Upper lobe of right lung (tissue), 1 donor: ENCODE measurements around the gene PDE6H. TPM values are rescaled to one million over a fixed set of nuclear protein-coding genes. Genes with fewer than 3 reads are reported as not detected.
A peak's percentile ranks its signal among the peaks of the same experiment; 100 is the strongest.

Source experiments
- ATAC-seq: fragments of 200-7000 bp; cut with Tn5 transposase; one replicate; pipeline ENCODE4 v1.9.1; 2020; ENCODE audit warnings: mild to moderate bottlenecking, moderate library complexity
- DNase-seq: peaks from one replicate; pipeline ENCODE4 v3.0.0-alpha.2; 2020
- H3K27ac ChIP-seq: fragments of 200-600 bp; one replicate; pipeline ENCODE4 v1.8.0; 2022
- H3K27me3 ChIP-seq: fragments of 200-600 bp; one replicate; pipeline ENCODE4 v1.8.0; 2022; ENCODE audit warnings: mild to moderate bottlenecking
- H3K36me3 ChIP-seq: fragments of 200-600 bp; one replicate; pipeline ENCODE4 v1.8.0; 2022
- H3K4me1 ChIP-seq: fragments of 200-600 bp; one replicate; pipeline ENCODE4 v1.8.0; 2022
- H3K4me3 ChIP-seq: fragments of 200-600 bp; one replicate; pipeline ENCODE4 v1.8.0; 2022; ENCODE audit warnings: mild to moderate bottlenecking
- H3K9me3 ChIP-seq: fragments of 200-600 bp; one replicate; pipeline ENCODE4 v1.8.0; 2022
- intact Hi-C: fragments of 100-400 bp; cut with DNase I; formaldehyde crosslinking; loops from one replicate; pipeline ENCODE4 v1.11.0; 2022
- total RNA-seq: library from RNA; stranded (reverse); fragmentation: NEBNext Ultra II Directional; extraction: Animal tissue kit (Norgen Biotek cat#: 25700); gene quantifications from one replicate; pipeline ENCODE4 v1.2.1, GENCODE V29; 2021
- TF ChIP-seq, protein P1 (sequence below): fragments of 200-600 bp; IDR thresholded peaks from one replicate; pipeline ENCODE4 v1.8.0; 2022; ENCODE audit warnings: antibody characterized with exemption
- donor health status: DM: no; HTN: yes; CAD: no; lungs with severe emphysema.

The PDE6H gene
- total RNA-seq, 1 donor from 2014 or later: not detected

- H3K27ac ChIP-seq: peak overlapping the region; percentile 2
- no peaks in the 10 kb centered on the region for H3K27me3 ChIP-seq
- DNase-seq (no peak), ATAC-seq (no peak)
- intact Hi-C loops: no loop called here
- TF ChIP-seq, protein P1, sequence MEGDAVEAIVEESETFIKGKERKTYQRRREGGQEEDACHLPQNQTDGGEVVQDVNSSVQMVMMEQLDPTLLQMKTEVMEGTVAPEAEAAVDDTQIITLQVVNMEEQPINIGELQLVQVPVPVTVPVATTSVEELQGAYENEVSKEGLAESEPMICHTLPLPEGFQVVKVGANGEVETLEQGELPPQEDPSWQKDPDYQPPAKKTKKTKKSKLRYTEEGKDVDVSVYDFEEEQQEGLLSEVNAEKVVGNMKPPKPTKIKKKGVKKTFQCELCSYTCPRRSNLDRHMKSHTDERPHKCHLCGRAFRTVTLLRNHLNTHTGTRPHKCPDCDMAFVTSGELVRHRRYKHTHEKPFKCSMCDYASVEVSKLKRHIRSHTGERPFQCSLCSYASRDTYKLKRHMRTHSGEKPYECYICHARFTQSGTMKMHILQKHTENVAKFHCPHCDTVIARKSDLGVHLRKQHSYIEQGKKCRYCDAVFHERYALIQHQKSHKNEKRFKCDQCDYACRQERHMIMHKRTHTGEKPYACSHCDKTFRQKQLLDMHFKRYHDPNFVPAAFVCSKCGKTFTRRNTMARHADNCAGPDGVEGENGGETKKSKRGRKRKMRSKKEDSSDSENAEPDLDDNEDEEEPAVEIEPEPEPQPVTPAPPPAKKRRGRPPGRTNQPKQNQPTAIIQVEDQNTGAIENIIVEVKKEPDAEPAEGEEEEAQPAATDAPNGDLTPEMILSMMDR: no peak
- peaks cover 52% of the 10 kb centered on the region for H3K4me1 ChIP-seq
- H3K36me3 ChIP-seq: peaks cover 79% of the 10 kb centered on the region
- no peak overlapping the region for H3K4me3 ChIP-seq
- no peaks in the 10 kb centered on the region for H3K9me3 ChIP-seq
These were observed 26.7 kb upstream of the PDE6H start for GRCh38 chr12:14946162-14946561.

GRCh38 chr12:14946861-14947260 is 26.0 kb upstream of the PDE6H start:
- H3K9me3 ChIP-seq: no peaks in the 10 kb centered on the region
- no peak for DNase-seq
- intact Hi-C loops: no loop called here
- TF ChIP-seq, protein P1: no peak
- no peak for ATAC-seq
- H3K27ac ChIP-seq: peak overlapping the region; percentile 24
- no peak overlapping the region for H3K4me3 ChIP-seq
- peaks cover 59% of the 10 kb centered on the region for H3K4me1 ChIP-seq
- peaks cover 72% of the 10 kb centered on the region for H3K36me3 ChIP-seq
- H3K27me3 ChIP-seq: no peaks in the 10 kb centered on the region

DNA sequence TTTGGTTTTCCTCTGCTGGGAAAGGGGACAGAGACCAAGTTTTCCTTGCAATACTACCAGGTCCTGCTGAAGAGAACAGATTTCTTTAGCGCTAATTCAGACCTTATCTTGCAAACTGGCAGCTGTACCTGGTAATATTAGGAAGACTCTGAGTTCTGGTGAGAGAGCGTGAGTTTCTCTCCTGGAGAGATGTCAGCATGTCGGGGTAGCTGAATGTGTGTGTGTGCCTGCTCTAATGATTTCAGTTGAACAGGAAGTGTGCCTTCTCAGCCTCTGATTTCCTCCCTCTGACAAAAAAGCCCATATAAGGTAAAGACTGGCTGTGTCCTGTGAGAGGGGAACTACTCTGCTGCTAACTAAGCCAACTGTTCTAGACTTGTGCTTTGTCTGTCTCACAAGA is 24.2 kb upstream of the PDE6H start:
- TF ChIP-seq, protein P1: no peak
- Histone ChIP-seq H3K36me3 (peaks cover 56% of the 10 kb centered on the region), H3K4me1 (peaks cover 76% of the 10 kb centered on the region), H3K4me3 (no peak overlapping the region), H3K9me3 (no peaks in the 10 kb centered on the region), H3K27ac (peak overlapping the region; percentile 63), H3K27me3 (no peaks in the 10 kb centered on the region)
- intact Hi-C loops: no loop called here
- DNase-seq: no peak
- peak; percentile 92 for ATAC-seq

GRCh38 chr12:14949631-14950030 is 23.2 kb upstream of the PDE6H start:
- Histone ChIP-seq H3K4me3 (no peak overlapping the region), H3K27me3 (no peaks in the 10 kb centered on the region), H3K9me3 (no peaks in the 10 kb centered on the region), H3K36me3 (peaks cover 50% of the 10 kb centered on the region), H3K4me1 (peaks cover 84% of the 10 kb centered on the region), H3K27ac (peak overlapping the region; percentile 63)
- DNase-seq: no peak
- ATAC-seq: no peak
- intact Hi-C loops: no loop called here
- TF ChIP-seq, protein P1: no peak

GRCh38 chr12:14950421-14950820 is 22.4 kb upstream of the PDE6H start:
- intact Hi-C loops: no loop called here
- Histone ChIP-seq H3K36me3 (peaks cover 45% of the 10 kb centered on the region), H3K4me1 (peaks cover 84% of the 10 kb centered on the region), H3K27ac (peak overlapping the region; percentile 63), H3K27me3 (no peaks in the 10 kb centered on the region), H3K4me3 (no peak overlapping the region), H3K9me3 (no peaks in the 10 kb centered on the region)
- TF ChIP-seq, protein P1: no peak
- DNase-seq (no peak), ATAC-seq (no peak)
